HG02938 (cell line): ENCODE results near the gene RUNX3.

ENCODE experiments used
- ATAC-seq: cut with Tn5 transposase; IDR thresholded peaks from one replicate; pipeline ENCODE4 v1.9.1; 2021; ENCODE audit warnings: mild to moderate bottlenecking, moderate library complexity; ENCODE audit not compliant: unreplicated experiment

The RUNX3 gene

GRCh38 chr1:24866211-24867083 is 63.6 kb downstream of the RUNX3 start:
- ATAC-seq, result no peak

DNA sequence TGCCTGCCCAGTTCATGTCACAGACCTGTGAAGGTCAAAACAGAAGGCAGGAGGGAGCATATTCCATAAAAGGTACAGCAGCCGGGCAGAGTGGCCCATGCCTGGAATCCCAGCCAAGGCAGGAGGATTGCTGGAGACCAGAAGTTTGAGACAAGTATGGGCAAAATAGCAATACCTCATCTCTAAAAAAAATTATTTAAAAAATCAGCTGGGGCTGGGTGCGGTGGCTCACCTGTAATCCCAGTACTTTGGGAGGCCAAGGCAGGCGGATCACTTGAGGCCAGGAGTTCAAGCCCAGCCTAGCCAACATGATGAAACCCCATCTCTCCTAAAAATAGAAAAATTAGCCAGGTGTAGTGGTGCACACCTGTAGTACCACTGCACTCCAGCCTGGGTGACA is 64.5 kb downstream of the RUNX3 start:
- ATAC-seq, result no peak

GRCh38 chr1:24865168-24865567 is 64.9 kb downstream of the RUNX3 start:
- no peak for ATAC-seq

GRCh38 chr1:24864370-24864777 is 65.7 kb downstream of the RUNX3 start:
- ATAC-seq, result no peak

DNA sequence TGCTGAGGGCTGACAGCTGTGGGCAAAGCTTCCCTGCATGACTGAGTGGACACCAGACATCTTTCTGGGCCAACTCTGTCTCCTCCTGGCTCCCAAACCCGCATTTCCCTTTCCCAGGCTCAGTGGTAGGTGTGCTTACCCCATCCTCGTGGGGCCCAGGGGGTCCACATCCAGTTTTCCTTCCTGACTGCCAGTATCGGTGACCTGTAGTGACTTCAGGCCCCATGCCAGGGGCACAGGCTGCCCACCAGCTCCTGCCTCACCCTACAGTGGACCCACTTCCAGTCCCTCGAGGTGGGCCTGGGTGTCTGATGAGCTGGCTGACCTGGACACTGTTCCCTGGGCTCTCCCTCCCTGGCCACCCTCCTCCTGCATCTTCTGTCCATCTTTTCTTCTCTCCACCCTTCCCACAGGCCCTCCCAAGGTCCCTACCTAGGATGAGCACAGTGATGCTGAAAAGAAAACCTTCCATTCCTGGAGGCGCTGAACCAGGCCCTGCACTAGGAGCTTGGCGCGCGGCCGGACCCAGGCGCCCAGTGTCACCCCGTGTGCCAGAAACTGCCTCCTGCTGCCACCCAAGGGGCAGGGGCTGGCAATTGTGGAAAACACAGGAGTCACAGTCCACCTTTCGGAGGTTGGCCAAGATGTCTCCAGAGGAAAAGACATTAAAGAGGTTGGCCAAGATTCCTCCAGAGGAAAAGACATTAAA is 67.1 kb downstream of the RUNX3 start:
- ATAC-seq, result no peak

- no peak for ATAC-seq
Measured at GRCh38 chr1:24861821-24862727, 68.0 kb downstream of the RUNX3 start.

DNA sequence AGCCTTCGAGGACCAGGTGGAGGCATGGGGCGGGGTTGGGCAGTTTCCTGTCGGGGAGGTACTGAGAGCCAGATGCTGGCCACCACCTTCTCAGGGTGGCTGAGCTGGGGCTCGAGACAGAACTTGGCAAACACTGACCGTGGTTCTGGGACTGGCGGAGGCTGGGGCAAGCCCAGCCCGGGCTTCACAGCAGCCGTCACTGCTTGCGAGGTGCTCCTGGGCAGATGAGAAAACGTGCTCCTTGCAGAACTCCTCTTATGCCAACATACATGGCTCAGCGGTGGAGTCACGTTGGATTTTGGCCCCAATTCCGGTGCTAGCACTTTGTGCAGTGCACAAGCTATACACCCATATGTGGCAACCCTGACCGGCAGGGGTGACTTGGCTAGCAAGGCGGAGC is 69.2 kb downstream of the RUNX3 start:
- ATAC-seq, result no peak

DNA sequence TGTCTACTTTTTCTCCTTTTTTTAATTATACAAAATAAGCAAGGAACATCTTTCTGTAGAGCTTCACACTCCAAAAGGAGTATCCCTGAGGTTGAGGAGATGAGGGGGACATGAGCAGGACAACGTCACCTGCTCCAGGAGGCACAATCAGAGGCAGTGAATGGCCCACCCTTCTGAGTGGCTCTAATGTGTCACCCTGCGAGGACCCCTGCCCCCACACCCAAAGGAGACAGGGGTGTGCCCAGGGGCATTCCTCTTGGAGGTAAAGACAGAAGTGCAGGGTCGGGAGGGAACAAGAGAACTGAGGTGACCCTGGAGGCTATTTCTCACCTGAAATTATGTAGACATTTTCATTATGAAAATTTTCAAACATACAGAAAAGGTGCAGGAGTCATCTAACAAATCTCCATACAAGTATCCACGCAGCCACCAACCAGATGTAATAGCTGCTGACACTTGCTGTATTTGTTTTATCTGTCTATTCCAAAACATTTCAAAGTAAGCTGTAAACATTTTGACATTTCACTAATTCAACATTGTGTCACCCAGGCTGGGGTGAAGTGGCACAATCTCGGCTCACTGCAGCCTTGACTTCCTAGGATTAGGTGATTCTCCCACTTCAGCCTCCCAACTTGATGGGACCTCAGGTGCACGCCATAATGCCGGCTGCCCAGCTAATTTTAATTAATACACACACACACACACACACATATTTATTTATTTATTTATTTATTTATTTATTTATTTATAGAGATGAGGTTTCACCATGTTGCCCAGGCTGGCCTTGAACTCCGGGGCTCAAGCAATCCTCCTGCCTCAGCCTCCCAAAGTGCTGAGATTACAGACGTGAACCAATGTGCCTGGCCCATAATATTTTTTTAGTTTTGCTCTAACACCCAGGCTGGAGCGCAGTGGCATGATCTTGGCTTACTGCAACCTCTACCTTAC is 70.7 kb downstream of the RUNX3 start:
- no peak for ATAC-seq

GRCh38 chr1:24858277-24858676 is 71.8 kb downstream of the RUNX3 start:
- ATAC-seq, result no peak

- ATAC-seq, result no peak
Measured at GRCh38 chr1:24857507-24858133, 72.5 kb downstream of the RUNX3 start.

GRCh38 chr1:24856787-24857506 is 73.1 kb downstream of the RUNX3 start:
- no peak for ATAC-seq

GRCh38 chr1:24855474-24855873 is 74.6 kb downstream of the RUNX3 start:
- no peak for ATAC-seq

DNA sequence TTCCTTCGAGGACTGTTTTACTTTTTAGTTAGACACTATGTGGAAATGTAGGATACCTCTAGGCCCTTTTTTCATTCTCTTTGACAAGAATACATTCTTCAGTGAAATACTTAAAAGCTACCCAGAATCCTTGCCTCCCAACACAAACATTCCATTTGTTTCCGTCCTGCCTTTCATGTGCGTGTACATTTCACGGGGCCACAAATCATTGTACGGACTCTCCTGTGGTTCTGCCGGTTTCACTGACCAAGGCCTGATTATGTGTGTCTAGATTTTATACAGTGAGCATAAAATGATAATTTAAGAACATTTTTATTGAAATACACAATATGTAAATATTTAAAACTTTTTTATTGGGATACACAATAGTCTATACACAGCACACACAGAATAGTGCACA is 76.4 kb downstream of the RUNX3 start:
- ATAC-seq, result no peak

DNA sequence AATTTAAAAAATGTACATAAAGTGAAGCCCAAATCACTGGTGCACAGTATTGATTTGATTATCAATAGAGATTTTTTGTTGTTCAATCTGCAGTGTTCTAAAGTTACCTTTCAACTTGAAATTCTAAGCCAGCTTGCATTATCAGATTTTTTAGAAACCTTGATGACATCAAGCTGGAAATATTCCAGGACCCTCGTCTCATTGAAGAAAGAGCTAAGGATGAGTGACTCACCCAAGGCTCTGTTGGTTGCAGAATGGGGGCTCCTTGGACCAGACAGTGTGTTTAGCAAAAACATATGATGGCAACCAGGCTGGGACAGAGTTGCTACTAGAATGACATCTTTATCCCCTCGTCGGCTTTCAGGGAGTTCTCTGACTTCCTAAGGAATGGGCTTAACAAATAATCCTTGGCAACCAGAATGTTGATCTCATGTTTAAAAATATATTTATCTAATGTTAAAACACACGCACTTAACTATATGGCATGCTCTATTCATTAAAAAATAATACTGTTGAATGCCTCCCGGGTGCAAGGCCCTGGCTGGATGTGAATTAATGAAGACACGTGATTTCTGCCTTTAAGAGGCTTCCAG is 79.7 kb downstream of the RUNX3 start:
- no peak for ATAC-seq

- ATAC-seq, result no peak
Measured at GRCh38 chr1:24849672-24850295, 80.3 kb downstream of the RUNX3 start.
